ENCODE data around the gene DPEP2NB.
A peak's percentile ranks its signal among the peaks of the same experiment; 100 is the strongest.
"Not testable (repeated sequence)": the region's sequence is repeated elsewhere in the genome, so short reads cannot be mapped to it uniquely, and the experiment has no call there.

DPEP2NB gene, protein sequence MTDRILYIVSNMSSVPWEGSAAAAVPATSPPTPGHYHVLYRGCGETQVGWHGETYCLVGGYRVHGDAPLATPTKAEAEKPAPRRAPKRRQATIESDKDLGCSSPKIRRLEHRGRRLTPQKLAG

DNA sequence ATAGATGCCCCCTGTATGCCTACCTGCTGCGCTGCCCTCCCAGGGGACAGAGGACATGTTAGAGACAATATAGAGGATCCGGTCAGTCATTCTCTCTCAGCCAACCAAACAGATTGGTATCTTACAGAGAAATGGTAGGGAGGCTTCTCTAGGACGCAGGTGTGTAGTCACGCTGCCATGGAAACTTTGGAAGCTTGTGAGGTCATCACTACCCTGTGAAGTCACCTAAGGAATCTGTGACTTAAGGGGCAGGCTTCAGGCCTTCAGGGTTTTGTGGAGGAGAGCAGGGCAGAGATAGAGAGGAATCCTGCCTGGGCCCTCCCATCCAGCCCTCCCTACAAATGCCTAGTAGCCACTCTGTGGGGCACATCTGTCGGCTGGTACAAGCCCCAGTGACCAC is at the start of gene DPEP2NB:
Gene DPEP2NB, minus strand, starts transcription at position 231 of the 400 bp plus-strand sequence. Its CDS starts 141 bp downstream, at position 90.
- no peak for DNase-seq
- intact Hi-C loops (cut with DNase I), result no loop called here

DNA sequence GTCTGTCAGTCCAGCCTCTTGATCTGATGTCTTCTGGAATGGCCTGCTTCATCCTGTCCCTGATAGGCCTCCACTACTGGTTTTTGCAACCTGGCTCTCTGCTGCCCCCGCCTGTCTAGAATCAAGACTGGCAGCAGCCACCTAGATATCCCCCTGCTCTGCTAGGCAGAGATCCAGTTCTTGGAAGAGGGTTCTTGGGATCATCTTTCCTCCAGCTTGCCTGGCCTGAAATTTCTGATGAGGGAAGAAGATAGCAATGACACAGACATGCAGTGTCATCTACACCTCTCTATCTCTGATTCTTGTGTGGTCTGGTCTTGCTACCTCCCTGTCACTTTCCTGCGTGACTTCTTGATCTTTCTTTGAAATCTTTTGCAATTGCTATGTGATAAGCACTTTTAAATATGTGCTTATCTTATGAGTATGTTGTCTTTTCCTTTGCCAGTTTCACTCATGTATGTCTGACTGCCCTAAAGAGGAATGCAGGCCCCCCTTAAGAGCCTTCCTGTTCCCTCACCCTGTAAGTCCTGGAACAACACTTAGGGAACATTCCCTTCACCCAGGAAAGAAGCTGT is 49.2 kb upstream of the DPEP2NB start:
- peak; percentile 25 to 88 (median 72) for DNase-seq
- intact Hi-C loops (cut with DNase I), result no loop called here

DNA sequence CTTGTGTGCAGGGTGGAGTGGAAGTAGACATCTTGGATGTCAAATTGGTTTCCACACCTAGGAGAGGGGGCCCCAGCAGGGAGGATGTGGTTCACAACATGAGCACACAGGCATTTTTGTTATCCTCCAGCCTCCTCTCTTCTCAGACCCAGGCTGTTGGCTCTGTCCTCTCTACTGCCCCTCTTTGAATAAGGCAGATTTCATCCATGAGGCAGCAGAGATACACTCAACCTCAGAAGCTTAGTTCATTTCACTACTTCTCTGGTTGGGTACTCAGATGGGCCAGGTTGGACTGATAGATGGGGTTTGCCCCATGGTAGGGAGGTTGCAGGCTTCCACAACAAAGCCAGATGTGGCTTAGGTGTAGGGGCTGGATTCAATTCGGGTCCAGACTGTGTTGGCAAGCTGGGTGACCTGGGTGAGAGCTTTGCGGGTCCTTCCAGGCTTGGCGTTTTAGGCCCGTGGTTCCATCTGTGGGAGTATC is 47.2 kb upstream of the DPEP2NB start:
- intact Hi-C loops (cut with DNase I), result no loop called here

DNA sequence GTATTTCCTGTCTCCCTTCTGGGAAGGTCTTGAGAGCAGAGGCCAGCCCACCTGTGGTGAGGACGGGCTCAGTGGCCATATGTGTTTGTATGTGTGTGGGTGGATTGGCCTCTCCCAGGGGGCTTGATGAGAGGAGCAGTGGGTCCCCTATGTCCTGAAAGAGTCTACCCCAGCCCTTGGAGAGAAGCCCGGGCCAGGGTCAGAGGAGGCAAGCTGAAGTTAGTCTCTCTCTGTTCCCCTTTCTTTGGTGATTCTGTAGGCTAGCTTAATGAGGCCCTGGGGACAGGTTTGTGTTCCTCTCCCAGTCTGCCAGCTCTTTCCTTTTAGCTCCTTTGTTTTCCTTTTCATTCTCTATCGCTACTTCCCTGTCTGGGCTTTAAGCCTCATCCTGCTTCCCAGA is 45.7 kb upstream of the DPEP2NB start:
- intact Hi-C loops (cut with DNase I), result no loop called here
- DNase-seq, result no peak

More for the DNA sequence above, 47.2 kb upstream of the DPEP2NB start:
- no peak for DNase-seq

DNA sequence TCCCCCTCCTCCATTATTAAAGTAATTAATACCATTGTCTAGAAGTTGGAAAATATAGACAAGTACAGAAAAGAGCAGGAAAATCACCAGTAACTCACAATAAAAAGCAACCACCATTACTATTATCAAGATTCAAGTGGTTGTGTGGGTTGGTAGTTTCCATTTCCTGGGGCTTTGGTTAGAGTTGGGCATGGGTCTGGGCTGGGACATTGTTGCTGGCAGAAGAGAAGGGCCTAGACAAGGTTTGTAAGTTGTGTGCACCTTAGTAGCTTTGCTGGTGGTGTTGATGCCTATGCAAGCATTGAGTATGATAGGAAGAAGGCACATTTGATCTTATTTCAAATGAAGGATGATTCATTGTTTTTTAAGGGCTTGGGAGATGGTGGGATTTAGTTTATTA is 44.1 kb upstream of the DPEP2NB start:
- intact Hi-C loops (cut with DNase I), result no loop called here
- DNase-seq, result no peak

DNA sequence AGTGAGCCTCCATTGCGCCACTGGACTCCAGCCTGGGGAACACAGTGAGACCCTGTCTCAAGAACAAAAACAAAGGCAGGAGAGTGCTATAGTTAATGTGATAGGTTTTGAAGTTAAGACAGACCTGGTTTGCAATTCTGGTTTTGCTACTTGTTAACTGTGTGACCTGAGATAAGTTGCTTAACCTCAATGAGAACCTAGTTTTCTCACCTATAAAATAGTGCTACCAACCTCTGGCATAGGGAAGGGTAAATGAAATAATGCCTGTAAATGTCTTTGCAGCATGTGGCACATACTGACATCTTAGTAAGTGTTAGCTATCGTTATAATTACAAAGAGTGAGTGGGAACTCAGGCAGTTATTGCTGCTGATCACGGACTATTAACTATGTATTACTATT is 39.7 kb upstream of the DPEP2NB start:
- intact Hi-C loops (cut with DNase I), result no loop called here
- no peak for DNase-seq

DNA sequence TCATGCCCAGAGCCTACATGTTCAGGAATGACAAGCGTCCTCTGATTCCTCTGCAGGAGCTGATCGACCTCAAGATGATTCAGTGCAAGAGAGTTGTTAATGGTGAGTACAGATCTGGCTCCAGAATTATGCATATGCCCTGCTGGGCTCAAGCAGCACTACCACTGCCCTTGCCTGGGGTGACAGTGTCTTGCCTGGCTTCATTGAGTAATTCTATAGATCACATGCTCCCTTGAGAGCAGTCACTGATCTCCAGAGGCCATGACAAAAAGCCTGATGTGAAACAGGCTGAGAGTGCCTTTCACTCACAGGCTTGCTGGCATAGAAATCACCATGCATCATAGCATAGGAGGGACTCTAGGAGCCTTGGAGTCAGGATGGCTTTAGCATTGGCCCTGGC is 33.7 kb upstream of the DPEP2NB start:
- no peak for DNase-seq
- intact Hi-C loops (cut with DNase I), result no loop called here

DNA sequence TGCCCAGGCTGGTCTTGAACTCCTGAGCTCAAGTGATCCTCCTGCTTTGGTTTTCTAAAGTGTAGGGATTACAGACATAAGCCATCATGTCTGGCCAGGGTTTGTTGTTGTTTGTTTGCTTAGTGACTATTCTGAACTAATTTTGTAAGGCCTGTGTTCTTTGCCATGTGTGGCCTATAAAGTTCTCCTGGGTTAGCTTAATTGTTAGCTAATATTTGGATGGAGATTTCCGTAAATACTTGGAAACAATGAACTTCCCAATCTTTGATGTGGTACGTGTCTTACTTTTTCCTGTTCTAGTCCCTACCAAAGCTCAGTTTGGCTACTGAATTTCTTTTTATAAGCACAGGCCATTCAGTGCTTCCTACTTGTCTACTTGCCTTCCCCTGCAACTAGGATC is 32.3 kb upstream of the DPEP2NB start:
- DNase-seq, result no peak
- intact Hi-C loops (cut with DNase I), result no loop called here

DNA sequence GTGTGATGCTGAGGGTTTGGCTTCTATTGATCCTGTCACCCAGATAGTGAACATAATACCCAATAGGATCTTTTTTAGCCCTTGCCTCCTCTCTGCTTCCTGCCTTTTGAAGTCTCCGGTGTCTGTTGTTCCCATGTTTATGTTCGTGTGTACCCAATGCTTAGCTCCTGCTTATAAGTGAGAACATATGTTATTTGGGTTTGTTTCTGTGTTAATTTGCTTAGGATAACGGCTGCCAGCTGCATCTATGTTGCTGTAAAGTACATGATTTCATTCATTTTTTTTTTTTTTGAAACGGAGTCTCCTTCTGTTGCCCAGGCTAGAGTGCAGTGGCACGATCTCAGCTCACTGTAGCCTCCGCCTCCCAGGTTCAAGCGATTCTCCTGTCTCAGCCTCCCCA is 30.4 kb upstream of the DPEP2NB start:
- intact Hi-C loops (cut with DNase I), result no loop called here
- no peak for DNase-seq

DNA sequence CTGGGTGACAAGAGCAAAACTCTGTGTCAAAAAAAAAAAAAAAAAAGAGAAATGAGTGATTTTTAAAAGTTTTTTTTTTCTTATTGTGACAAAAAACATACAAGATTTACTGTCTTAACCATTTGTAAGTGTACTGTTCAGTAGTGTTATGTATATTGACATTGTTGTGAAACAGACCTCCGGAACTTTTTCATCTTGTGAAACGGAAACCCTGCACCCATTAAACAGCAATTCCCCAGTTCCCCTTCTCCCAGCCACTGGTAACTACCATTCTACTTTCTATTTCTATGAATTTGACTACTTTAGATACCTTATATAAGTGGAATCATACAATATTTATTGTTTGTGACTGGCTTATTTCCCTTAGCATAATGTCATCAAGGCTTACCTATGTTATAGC is 26.1 kb upstream of the DPEP2NB start:
- no peak for DNase-seq
- intact Hi-C loops (cut with DNase I), result loop anchor here (2.0 kb wide), 1 partner anchor 49 kb away; no protein-coding TSS in a partner anchor

DNA sequence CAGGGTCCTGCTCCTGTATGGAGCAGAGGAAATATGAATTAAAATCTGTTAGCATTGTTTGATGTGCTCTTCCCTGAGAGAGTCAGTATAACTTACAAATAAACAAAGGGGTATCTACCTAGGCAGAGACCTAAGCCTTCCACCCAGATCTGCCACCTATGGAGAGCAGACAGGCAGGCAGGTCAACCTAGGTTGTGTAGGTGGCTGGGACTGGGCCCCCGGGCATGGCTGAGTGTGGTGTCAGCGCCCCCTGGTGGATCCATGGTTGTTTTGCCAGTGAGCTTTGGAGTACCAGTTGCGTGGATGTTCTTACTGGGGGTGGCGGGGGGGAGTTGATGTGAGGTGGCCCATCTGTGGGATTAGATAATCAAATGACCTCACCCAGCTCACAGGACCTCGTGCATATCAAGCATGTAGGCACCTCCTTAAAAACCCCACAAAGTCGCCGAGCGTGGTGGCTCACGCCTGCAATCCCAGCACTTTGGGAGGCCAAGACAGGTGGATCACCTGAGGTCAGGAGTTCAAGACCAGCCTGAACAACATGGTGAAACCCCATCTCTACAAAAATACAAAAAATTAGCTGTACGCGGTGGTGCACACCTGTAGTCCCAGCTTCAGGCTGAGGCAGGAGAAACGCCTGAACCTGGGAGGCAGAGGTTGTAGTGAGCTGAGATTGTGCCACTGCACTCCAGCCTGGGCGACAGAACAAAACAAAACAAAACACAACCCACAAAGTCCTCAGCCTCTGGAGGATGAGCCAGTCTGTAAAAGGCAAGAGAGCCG is 25.0 kb upstream of the DPEP2NB start:
- peak; percentile 62 to 94 (median 84) for DNase-seq
- intact Hi-C loops (cut with DNase I), result loop anchor here (2.0 kb wide), 1 partner anchor 48 kb away; no protein-coding TSS in a partner anchor

DNA sequence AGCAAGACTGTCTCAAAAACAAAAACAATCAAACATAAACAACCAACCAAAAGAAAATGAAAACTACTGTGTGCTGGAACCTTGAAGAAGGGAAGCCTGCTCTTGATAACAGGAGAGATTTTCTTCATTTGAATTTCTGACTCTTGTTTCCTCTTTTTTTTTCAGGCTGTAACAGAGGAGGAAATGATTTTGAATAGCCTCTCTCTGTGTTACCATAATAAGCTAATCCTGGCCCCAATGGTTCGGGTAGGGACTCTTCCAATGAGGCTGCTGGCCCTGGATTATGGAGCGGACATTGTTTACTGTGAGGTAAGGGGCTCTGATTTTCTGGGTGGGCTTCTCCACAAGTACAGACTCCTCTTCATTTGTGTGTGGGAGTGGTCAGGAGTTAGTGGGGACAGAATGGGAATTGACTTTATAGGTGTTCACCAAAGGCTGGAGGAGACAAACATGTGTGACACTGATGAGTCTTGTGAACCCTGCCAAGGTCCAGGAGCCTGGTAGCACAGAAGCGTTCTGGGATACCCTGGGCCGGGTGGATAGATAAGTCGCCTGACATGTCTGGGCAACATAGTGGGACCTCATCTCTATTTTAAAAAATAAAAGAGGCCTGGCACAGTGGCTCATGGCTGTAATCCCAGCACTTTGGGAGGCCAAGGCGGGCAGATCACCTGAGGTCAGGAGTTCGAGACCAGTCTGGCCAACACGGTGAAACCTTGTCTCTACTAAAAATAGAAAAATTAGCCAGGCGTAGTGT is 22.3 kb upstream of the DPEP2NB start:
- no peak for DNase-seq
- intact Hi-C loops (cut with DNase I), result loop anchor here (10.0 kb wide), 1 partner anchor 223 kb away; no protein-coding TSS in a partner anchor

DNA sequence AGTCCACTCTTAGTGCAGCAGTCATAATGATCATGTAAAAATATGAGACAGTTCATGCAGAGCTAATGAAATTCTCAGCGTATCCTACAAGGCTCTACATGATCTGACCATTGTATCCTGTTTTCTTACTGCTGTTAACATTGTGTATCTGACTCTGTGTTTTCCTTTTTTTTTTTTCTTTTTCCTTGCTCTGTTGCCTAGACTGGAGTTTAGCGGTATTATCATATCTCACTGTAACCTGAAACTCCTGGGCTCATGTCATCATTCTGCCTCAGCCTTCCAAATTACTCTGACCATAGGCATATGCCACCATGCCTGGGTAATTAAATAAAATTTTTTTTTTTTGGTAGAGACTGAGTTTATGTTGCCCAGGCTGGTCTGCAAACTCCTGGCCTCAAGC is 19.5 kb upstream of the DPEP2NB start:
- intact Hi-C loops (cut with DNase I), result loop anchor here (10.0 kb wide), 1 partner anchor 220 kb away; no protein-coding TSS in a partner anchor
- no peak for DNase-seq

DNA sequence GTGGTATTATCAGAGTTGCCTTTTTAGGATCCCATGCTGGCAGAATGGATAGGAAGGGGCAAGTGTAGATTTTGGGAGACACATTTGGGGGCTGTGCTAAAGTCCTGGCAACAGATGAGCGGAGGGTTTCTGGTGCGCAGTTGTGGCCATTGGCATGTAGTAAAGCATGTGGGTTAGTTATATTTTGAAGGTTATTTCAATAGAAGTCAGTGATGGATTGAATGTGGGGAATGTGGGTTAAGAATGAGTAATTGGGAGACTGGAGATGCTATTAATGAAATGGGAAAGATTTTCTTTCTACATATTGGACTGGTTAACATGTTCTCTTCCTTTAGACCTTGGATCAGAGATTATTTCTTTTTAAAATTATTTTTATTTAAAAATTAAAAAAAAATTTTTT is 17.4 kb upstream of the DPEP2NB start:
- no peak for DNase-seq
- intact Hi-C loops (cut with DNase I), result loop anchor here (10.0 kb wide), 1 partner anchor 218 kb away; no protein-coding TSS in a partner anchor

DNA sequence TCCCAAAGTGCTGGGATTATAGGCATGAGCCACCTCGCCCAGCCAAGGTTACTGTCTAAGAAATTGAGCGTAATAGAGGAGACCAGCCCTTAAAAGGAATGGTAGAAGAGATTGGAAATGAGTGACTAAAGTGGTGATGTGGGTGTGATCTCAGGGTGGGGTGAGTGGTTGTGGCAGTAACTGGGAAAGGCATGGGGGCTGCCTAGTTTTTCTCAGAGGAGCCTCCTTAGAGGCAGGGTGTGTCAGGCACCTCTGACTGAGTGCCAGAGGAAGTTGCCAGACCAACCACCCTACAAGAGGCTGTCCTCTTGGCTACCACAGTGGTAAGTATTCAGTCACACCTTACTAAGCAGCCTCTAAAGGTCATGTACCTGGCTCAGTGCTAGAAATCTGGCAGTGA is 16.2 kb upstream of the DPEP2NB start:
- DNase-seq, result peak in 12 of 42 donors; percentile 7 to 56 (median 26)
- intact Hi-C loops (cut with DNase I), result loop anchor here (10.0 kb wide), 1 partner anchor 217 kb away; no protein-coding TSS in a partner anchor

DNA sequence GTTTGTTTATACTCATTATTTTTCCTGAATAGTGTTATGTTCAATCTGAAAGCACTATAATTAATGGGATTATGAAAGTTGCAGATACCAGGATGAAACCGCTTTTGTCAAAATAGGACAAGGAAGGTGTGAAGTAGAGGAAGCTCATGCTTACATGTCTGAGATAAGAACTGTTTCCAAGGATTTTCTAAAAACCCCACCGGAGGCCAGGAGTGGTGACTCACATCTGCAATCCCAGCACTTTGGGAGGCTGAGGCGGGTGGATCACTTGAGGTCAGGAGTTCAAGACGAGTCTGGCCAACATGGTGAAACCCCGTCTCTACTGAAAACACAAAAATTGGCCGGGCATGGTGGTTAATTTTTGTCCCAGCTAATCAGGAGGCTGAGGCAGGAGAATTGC is 14.4 kb upstream of the DPEP2NB start:
- not testable (repeated sequence) for DNase-seq
- intact Hi-C loops (cut with DNase I), result loop anchor here (10.0 kb wide), 1 partner anchor 215 kb away; no protein-coding TSS in a partner anchor

DNA sequence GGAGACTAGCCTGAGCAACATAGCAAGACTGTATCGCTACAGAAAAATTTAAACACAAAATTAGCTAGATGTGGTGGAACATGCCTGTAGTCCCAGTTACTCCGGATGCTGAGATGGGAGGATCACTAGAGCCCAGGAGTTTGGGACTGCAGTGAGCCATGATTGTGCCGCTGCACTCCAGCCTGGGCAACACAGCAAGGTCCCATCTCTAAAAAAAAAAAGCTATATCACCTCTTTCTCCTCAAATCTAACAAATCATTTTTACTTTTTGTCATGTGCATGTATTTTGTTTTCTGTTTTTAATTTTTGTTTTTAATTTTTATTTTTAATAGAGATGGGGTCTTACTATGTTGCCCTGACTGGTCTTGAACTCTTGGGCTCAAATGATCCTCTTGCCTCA is 13.3 kb upstream of the DPEP2NB start:
- no peak for DNase-seq
- intact Hi-C loops (cut with DNase I), result no loop called here

DNA sequence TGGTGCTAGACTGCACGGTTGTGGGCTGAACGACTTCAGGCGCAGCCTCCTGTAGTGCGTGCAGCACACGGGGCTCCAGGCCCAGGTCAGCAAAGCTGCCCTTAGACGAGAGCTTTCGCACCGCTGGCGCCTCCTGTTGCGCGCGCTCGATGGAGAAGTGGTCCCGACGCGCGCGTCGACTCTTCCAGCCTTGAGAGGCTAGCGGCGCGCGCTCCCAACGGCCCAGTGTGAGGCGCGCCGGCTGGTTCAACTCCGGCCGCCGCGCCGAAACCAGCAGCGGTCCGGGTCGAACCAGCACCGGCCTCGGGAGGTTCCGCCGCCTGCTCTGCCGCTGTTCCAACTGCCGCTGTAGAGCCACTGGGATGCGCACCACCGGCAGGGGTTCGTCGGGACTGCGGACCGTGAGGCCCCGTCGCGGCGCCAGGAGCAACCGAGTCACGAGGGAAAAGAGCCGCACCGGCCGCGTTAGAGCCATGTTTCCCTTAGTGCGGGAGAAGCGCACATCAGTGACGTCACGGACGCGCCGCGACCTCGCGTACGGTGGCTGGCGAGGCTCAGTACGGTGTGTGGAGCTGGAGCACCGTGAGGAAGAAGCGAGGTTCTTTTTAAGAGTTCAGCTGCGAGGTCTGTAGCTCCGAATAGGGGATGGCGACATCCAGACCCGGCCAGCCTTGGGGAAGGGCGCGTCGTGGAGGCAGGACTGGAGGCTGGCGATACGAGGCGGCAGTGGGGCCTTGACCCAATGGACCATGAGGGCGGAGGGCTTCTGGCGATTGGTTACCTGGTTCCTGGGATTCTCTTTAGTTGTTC is 7.2 kb upstream of the DPEP2NB start, which contains the start of the genes DDX28 and DUS2:
Gene DDX28, minus strand, starts transcription at position 505 of the 810 bp plus-strand sequence. Its CDS starts 30 bp downstream, at position 475.
Gene DUS2, plus strand, starts transcription at position 557 of the 810 bp plus-strand sequence. CDS start 14,740 bp downstream, outside the sequence.
- intact Hi-C loops (cut with DNase I), result no loop called here
- DNase-seq, result peak; percentile 74 to 98 (median 94)
